Measurements from ENCODE around the gene CBLL1.

Gene CBLL1, protein sequence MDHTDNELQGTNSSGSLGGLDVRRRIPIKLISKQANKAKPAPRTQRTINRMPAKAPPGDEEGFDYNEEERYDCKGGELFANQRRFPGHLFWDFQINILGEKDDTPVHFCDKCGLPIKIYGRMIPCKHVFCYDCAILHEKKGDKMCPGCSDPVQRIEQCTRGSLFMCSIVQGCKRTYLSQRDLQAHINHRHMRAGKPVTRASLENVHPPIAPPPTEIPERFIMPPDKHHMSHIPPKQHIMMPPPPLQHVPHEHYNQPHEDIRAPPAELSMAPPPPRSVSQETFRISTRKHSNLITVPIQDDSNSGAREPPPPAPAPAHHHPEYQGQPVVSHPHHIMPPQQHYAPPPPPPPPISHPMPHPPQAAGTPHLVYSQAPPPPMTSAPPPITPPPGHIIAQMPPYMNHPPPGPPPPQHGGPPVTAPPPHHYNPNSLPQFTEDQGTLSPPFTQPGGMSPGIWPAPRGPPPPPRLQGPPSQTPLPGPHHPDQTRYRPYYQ

GRCh38 chr7:107743567-107744344 is at the start of gene CBLL1:
Gene CBLL1, plus strand, starts transcription at chr7:107744142. Its CDS starts 22 bp downstream, at chr7:107744164.
- DNase-seq (ENCODE audit: low read depth in 2 of 2) = peak; percentile 93 to 98

DNA sequence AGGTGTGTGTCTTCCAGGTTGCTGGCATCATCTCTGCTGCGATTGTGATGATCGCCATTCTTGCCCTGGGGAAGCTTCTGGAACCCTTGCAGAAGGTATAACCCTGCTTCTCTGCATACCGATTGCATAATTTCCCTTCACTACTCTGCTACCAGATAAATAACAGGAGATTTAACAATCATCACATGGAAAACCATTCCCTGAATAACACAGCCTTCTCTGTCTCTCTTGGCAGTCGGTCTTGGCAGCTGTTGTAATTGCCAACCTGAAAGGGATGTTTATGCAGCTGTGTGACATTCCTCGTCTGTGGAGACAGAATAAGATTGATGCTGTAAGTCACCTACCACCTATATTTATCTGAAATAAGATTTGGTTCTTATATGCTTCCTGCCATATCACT is 49.6 kb upstream of the CBLL1 start:
- no peak for DNase-seq (ENCODE audit: low read depth in 2 of 2)

- no peak for DNase-seq (ENCODE audit: low read depth in 2 of 2)
These were observed 47.5 kb upstream of the CBLL1 start for GRCh38 chr7:107696330-107696946.

DNA sequence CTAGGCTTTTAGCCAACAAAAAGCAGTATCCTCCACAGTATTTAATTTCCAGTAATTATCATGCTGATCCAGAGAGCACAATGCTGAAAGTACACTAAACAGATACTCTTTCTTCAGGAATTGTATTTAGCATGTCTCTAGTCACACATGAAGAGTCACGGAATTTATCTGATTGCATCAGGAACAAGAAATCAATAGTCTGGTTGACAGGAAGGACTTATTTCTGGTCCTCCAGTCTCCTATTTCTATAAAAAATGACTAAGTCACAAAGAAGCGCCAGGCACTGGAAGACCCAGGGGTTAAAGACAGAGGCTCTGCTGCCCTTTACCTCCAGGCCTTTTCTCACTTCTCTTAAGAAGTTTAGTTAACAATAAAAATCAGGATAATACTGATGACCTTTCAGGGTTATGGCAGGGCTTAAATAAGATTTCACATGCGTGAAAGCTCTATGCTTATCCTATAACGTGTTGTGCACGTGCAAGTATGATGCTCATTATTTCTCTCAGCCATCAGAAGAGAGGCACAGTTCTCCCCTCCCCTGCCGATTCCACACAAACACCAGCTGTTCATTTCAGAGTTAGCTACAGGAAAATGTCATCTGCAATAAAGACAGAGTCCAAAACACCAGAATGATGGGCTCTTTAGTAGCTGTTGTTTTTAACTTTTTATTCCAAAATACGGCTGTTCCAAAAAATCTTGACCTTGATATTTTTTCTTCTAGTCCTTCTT is 46.5 kb upstream of the CBLL1 start:
- DNase-seq (ENCODE audit: low read depth in 2 of 2) = no peak

DNA sequence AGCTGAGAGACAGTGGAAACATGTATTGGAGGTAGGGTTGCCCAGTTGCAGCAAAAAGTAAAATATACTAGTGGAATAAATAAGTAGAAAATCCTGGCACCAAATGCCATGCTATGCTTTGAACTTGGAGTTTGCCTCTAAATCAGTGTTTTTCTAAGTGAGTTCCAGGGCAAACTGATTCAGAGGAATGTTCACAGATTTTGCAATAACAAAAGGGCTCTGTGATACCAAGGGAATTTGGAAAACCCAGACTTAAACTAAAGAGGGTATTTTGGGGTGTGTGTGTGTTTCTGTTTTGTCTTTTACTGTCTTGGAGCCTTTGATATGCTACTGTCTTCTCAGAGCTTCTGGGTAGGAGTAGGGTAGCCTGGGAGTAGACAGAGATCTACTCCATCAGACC is 43.4 kb upstream of the CBLL1 start:
- no peak for DNase-seq (ENCODE audit: low read depth in 2 of 2)

- DNase-seq (ENCODE audit: low read depth in 2 of 2) = no peak
These were observed 42.8 kb upstream of the CBLL1 start for GRCh38 chr7:107701191-107701590.

- DNase-seq (ENCODE audit: low read depth in 2 of 2) = no peak
These were observed 40.7 kb upstream of the CBLL1 start for GRCh38 chr7:107703219-107703618.

DNA sequence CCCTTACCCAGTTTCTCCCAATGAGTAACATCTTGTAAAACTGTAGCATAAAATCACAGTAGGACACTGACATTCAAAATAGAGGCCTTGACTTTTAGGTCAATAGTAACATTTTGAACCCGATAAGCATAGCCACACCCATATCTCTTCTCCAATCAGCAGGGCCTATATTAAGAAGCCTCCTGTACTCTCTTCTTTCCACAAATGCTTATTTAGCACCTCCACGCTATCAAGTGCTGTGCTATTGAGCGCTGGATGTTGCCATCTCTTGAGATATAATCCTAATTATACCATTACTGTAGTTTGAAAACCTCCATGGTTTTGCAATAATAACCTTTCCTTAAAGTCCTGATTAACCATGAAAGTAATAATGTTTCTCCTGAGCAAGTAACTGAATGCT is 40.1 kb upstream of the CBLL1 start:
- DNase-seq (ENCODE audit: low read depth in 2 of 2) = no peak

- DNase-seq (ENCODE audit: low read depth in 2 of 2) = no peak
These were observed 35.0 kb upstream of the CBLL1 start for GRCh38 chr7:107708956-107709355.

GRCh38 chr7:107711301-107711700 is 32.6 kb upstream of the CBLL1 start:
- DNase-seq (ENCODE audit: low read depth in 2 of 2) = no peak

- DNase-seq (ENCODE audit: low read depth in 2 of 2) = no peak
These were observed 31.9 kb upstream of the CBLL1 start for GRCh38 chr7:107712025-107712424.

GRCh38 chr7:107712896-107713295 is 31.0 kb upstream of the CBLL1 start:
- DNase-seq (ENCODE audit: low read depth in 2 of 2) = no peak

DNA sequence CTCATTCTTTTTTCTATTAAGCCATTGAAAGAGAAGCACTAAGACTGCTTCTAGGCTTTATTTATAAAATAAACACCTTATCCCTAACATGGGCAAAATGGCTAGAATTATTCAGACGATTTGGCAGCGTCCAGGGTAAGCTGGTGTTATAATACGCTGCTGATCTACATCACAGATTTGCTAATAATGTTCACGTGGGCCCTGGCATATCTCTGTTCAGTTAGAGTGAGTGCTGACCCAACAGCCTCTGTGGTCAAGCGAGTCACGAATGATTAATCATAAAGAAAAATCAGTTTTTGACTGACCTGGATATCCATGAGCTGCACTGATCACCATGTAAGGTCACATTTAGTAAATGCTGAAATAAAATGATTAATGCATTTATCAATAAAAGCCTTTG is 28.4 kb upstream of the CBLL1 start:
- no peak for DNase-seq (ENCODE audit: low read depth in 2 of 2)

- DNase-seq (ENCODE audit: low read depth in 2 of 2) = no peak
These were observed 25.3 kb upstream of the CBLL1 start for GRCh38 chr7:107718456-107719193.

DNA sequence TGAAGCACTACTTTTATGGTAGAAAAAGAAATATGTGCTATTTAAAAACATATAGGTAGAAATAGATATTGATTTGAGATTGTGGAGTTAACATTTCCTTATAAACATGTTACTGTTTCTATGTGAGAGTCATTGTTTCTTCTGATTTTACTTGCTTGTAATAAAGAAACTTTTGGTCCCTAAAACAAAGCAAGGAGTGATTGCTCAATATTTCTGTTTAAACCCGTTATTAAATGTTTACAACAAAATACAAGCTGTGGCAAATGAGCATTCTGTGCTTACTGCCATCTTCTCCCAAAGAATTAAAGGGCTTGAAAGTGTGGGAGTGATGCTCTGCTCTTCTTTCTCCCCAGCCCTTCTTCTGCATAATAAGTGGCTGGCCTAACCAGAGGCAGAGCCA is 22.7 kb upstream of the CBLL1 start:
- no peak for DNase-seq (ENCODE audit: low read depth in 2 of 2)

GRCh38 chr7:107723255-107723654 is 20.7 kb upstream of the CBLL1 start:
- no peak for DNase-seq (ENCODE audit: low read depth in 2 of 2)

GRCh38 chr7:107725138-107725740 is 18.7 kb upstream of the CBLL1 start:
- peak in 1 of 2 donors; percentile 39 for DNase-seq (ENCODE audit: low read depth in 2 of 2)

GRCh38 chr7:107726356-107727130 is 17.4 kb upstream of the CBLL1 start:
- no peak for DNase-seq (ENCODE audit: low read depth in 2 of 2)

DNA sequence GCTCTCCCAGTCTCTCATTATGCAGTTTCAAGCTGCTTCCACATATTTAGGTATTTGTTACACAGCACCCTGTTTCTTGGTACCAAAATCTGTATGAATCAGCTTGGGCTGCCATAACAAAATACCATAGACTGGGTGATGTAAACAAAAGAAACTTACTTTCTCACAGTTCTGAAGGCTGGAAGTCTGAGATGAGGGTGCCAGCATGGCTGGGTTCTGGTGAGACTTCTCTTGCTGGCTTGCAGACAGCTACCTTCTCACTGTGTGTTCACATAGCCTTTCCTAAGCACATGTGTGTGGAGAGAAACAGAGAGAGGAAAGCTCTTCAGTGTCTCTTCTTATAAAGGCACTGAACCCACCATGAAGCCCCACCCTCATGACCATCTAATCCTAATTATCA is 15.7 kb upstream of the CBLL1 start:
- DNase-seq (ENCODE audit: low read depth in 2 of 2) = no peak
